ENCODE results near the gene ATP5MC2.

GRCh38 chr12:53618275-53618674, 57.6 kb downstream of the ATP5MC2 start:
- TF ChIP-seq USF1 (IDR thresholded peaks at IDR 0.05; ENCODE audit: borderline replicate concordance, extremely low read length, insufficient read depth, low read depth, low read length): no peak
- TF ChIP-seq NR2C1 (IDR thresholded peaks at IDR 0.05): no peak
- TF ChIP-seq REST (IDR thresholded peaks at IDR 0.05; ENCODE audit: low read depth, low read length): no peak
- no peak for TF ChIP-seq CREB1 (IDR thresholded peaks at IDR 0.05; ENCODE audit: low read depth)
- no peak for TF ChIP-seq HDAC2 (IDR thresholded peaks at IDR 0.05)
- TF ChIP-seq SUZ12 (IDR thresholded peaks at IDR 0.05; ENCODE audit: unreplicated experiment): no peak
- TF ChIP-seq CBX5 (IDR thresholded peaks at IDR 0.05; ENCODE audit: low read depth): no peak
